GM19463 (cell line): Measurements from ENCODE around the gene IL6.
A peak's percentile ranks its signal among the peaks of the same experiment; 100 is the strongest.
"Not testable (repeated sequence)": the region's sequence is repeated elsewhere in the genome, so short reads cannot be mapped to it uniquely, and the experiment has no call there.

Experiments
- ATAC-seq: cut with Tn5 transposase; IDR thresholded peaks from one replicate; pipeline ENCODE4 v1.9.1; 2021; ENCODE audit warnings: mild to moderate bottlenecking, moderate library complexity; ENCODE audit not compliant: unreplicated experiment

Gene IL6

DNA sequence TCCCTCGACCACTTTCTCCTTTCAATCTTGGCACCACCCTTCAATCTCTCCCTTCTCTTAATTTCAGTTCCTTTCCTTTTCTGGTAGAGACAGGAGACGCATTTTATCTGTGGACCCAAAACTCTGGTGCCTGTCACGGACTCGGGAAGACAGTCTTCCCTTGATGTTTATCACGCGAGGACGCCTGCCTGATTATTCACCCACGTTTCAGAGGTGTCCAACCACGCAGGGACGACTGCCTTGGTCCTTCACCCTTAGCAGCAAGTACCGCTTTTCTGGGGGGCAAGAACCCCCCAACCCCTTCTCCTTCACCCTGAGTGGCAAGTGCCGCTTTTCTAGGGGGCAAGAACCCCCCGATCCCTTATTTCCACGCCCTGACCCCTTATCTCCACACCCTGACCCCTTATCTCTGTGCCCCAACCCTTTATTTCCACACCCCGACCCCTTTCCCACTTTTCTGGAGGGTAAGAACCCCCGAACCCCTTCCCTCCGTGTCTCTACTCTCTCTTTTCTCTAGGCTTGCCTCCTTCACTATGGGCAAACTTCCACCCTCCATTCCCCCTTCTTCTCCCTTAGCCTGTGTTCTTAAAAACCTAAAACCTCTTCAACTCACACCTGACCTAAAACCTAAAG lies 22.9 kb upstream of the IL6 start:
- not testable (repeated sequence) for ATAC-seq

DNA sequence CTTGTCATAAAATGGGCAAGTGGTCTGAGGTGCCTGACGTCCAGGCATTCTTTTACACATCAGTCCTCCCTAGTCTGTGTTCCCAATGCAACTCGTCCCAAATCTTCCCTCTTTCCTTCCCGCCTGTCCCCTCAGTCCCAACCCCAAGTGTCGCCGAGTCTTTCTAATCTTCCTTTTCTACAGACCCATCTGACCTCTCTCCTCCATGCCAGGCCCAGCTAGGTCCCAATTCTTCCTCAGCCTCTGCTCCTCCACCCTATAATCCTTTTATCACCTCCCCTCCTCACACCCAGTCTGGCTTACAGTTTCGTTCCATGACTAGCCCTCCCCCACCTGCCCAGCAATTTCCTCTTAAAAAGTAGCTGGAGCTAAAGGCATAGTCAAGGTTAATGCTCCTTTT lies 22.3 kb upstream of the IL6 start:
- not testable (repeated sequence) for ATAC-seq

DNA sequence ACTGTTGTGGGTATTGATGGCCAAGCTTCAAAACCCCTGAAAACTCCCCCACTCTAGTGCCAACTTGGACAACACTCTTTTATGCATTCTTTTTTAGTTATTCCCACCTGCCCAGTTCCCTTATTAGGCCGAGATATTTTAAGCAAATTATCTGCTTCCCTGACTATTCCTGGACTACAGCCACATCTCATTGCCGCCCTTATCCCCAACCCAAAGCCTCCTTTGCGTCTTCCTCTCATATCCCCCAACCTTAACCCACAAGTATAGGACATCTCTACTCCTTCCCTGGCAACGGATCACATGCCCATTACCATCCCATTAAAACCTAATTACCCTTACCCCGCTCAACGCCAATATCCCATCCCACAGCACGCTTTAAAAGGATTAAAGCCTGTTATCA lies 21.1 kb upstream of the IL6 start:
- not testable (repeated sequence) for ATAC-seq

DNA sequence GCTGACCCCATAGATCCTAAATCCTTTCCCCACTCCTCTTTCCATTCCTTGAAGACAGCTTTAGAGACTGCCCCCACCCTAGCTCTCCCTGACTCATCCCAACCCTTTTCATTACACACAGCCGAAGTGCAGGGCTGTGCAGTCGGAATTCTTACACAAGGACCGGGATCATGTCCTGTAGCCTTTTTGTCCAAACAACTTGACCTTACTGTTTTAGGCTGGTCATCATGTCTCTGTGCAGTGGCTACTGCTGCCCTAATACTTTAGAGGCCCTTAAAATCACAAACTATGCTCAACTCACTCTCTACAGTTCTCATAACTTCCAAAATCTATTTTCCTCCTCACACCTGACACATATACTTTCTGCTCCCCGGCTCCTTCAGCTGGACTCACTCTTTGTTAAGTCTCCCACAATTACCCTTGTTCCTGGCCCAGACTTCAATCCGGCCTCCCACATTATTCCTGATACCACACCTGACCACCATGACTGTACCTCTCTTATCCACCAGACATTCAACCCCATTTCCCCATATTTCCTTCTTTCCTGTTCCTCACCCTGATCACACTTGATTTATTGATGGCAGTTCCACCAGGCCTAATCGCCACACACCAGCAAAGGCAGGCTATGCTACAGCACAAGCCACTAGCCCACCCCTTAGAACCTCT lies 19.8 kb upstream of the IL6 start:
- ATAC-seq, result not testable (repeated sequence)

DNA sequence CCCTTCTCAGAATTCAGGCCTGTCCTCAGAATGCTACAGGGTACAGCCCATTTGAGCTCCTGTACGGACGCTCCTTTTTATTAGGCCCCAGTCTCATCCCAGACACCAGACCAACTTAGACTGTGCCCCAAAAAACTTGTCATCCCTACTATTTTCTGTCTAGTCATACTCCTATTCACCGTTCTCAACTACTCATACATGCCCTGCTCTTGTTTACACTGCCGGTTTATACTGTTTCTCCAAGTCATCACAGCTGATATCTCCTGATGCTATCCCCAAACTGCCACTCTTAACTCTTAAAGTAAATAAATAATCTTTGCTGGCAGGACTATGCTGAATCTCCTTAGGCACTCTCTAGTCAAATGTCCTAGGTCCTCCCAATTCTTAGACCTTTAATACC lies 18.8 kb upstream of the IL6 start:
- ATAC-seq, result not testable (repeated sequence)

DNA sequence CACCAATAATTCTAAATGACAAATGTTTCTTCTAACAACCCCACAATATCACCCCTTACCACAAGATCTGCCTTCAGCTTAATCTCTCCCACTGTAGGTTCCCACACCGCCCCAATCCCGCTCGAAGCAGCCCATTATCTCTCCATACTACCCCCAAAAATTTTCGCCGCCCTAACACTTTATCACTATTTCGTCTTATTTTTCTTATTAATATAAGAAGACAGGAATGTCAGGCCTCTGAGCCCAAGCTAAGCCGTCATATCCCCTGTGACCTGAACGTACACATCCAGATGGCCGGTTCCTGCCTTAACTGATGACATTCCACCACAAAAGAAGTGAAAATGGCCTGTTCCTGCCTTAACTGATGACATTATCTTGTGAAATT lies 18.3 kb upstream of the IL6 start:
- not testable (repeated sequence) for ATAC-seq

DNA sequence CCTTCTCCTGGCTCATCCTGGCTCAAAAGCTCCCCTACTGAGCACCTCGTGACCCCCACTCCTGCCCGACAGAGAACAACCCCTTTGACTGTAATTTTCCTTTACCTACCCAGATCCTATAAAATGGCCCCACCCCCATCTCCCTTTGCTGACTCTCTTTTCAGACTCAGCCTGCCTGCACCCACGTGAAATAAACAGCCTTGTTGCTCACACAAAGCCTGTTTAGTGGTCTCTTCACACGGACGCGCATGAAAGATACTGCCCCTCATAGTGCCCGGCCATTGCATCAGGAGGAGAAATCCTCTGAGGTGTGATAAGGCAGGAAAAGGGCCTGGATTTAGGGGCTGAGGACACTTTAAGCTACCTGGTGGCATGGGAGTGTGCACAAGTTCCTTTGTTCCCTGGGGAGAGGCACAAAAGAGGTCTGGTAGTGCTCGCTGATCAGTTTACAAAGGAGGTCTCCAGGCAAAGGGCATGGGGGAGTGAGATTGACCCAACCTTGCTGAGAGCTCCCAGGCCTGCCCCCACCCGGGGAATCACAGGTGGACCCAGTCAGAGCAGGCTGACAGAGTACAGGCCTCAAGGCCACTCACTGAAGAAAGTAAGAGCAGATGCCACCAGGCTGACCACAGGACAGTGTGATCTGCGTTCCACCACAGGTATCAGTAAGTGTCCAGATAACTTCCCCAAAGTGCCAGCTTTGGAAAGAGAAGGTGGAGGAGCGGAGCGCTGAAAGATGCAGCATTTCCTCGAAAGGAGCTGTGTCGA lies 17.8 kb upstream of the IL6 start:
- peak; percentile 58 for ATAC-seq

DNA sequence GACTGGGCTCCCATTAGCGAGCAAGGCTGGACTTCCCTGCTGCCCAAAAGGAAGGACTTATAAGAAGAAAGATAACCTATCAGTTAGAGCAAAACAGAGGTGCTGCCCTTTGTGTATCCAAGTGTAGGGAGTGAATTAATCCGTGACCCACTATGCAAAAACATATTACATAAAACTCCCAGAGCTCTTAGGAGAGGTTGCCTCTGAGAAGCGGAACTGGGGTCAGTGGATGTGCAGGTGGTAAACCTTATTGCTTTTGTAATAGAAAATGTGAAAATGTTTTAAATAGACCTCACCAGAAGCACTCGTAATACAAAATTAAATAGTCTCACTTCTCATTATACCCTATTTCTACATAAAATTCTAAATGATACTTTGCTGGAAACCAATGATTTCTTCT lies 17.1 kb upstream of the IL6 start:
- peak; percentile 57 for ATAC-seq

DNA sequence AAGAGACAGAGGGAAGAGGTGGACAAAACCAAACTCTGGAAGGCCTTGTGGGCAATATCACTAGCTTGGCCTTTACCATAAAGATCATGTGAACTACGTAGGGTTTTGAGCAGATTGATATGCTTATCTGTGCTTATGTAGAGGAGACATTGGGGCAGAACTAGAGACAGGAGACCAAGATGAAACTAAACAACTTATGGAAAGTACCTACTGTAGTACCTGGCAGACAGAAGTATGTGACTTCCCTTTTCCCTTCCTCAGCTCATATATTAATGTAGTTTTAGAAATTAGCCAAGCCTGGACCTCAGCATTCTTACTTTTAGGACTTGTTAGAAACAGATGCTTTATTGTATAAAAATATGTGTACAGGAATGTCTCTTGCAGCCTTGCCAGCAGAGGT lies 14.0 kb upstream of the IL6 start:
- ATAC-seq, result peak; percentile 55

DNA sequence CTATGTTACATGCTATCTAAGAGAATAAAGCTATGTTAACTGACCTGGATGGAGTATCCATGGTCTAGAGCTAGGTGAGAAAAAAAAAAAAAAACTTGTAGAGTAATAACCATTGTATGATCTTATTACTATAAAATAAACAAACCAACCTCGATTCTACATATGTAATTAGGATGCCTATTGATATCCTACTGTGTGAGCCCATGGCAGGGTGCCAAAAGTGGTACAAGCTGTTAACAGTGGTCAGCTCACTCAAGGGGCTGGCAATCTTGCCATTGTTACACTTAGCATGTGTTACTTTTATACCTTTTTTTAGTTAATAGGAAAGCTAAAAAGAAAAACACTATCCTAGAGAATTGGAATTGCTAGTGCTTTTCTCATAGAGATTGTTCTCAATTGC lies 13.5 kb upstream of the IL6 start:
- no peak for ATAC-seq

DNA sequence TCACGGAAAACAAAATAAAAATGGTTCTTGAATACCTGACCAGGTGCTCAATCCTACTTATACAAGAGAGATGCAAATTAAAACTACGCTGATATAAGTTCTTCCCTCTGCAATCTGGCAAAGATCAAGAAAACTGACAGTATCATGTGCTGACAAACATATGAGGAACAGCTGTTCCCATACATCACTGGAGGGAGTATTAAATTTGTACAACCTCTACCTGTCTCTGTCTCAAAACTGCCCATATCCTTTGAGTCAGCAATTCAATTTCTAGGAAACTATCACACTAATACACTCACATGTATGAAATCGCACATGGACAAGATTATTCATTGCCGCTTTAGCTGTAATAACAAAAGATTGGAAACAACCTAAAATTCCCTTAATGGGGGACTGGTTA lies 11.0 kb upstream of the IL6 start:
- ATAC-seq, result no peak

DNA sequence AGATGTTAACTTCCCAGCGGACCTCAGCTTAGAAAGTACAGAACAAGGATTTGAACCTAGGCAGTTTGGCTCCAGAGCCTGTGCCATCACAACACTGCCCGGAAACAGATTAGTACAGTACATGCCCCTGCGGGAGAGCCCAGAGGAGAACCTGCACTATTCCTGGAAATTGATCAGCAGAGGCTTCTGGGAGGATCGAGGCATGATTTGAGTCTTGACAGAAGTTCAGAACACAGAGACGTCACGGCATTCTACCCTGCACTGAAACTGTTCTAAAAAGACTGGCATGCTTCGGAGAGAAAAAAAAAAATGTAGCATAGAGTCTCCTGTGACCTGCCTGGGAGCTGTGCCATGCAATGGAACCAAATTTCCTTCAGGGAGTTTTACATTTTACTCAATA lies 9.2 kb upstream of the IL6 start:
- no peak for ATAC-seq

DNA sequence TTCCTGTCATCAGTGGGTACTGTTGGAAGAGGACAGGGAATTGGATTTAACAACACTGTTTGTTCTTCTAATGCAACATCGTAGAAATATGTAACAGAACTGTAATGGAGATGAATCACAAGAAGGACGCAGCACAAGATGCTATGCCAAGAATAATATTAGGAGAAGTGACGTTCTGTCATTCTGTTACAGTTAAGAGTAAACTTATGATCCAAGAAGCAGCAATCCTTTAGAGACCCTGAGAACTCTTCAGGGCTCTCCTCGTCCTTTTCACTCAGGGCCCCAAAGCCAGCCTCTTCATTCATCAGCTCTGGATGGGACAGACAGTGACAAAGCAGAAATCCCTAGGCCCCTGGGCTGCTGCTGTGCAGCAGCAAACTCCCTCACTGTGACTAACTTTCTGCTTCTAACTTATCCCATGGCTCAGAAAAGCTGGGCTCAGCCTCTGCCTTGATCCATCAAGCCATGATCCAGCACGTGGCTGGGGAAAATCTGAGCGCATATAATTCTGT lies 8.7 kb upstream of the IL6 start:
- ATAC-seq, result no peak

DNA sequence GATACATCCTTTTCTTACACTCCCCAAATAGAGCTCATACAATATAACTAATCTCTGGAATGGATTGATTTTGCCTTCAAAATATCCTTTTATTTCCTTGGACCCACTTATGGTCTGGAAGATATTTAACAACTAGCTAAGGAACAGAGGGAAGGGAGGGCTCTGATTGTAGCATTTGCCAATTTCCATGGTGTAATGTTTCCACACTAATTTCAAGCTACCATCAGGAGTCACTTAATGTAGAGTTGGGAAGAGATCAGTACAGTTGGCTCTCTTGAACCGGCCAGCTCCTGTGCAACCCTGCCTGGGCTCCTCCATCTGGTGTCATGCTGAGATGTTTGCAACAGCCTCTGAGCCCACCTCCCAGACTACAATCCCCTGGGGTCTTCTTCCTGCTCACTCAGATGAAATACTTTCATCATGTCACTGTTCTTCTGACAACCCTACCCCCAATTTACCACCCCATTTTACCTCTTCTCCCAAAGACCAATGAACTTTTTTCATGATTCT lies 8.0 kb upstream of the IL6 start:
- ATAC-seq, result no peak

DNA sequence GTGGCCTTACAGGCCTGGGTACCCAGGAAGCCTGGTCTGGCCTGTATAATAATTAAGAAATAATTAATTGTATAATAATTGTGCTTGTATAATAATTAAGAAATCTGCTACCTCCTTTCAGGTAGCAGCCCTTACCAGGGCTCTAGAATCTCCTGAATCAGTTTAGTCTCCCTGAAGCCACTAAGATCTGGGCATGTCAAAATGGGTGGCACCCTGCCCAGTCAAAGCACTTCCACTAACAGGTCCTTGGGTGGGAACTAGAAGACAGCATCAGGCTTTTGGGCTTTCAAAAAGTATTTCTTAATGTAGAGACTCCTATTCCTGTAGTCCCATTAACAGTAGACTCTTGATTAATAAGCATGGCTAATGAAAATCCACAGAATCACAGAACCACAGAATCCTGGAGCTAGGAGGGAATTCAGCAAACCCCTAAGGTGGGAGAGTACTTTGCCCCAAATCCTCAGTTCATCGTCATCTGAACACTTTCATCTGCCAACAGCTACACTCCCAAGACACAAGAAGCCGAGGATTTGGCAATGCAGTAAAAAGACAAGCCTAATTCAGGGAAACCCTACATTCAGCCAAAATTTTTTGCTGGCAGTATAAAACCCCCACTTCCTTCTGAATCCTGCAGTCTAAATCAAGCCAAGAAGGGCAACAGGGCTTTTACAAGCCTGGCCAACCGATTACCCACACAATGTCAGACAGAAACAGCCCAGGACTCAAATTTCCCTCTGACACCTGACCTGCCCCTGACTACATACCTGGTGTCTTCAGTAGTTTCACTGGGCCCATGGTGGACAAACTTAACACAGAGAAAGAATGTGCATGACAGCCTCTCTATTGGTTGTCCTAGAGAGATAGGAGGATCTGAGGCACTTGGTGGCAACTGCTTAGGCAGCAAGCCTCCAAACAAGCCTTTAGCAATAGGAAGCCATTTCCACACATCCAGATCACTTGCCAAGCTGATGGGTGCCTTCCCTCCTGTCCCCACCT lies 5.9 kb upstream of the IL6 start:
- ATAC-seq, result no peak

DNA sequence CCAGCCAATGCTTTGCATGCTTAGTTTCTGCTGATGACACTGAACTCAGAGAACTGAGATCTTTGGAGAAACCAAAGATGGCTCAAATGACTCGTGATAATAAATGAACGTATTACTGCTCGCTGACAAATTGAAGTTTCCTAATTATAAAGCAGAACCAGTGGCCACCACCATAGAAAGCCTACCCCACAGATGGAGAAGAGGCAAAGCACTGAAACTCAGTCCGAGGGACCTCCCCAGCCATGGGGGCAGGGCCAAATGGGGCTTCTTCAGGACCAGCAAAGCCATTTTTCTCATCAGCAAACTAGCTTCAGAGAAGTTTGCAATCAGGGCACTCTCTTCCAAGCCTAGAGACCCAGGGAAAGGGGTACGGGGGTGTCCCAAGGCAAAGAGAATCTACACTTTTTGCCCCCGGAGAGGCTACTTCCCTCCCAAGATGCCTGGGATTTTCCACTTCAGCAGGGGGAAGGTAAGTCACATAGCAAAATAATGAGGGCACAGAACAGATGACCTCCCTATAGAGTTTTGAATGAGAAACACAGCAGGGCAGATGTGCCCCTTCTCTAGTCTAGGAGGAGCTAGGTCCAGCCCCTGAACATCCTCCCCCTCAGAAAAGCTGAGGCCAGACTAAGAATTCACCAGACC lies 4.3 kb upstream of the IL6 start:
- ATAC-seq, result no peak

DNA sequence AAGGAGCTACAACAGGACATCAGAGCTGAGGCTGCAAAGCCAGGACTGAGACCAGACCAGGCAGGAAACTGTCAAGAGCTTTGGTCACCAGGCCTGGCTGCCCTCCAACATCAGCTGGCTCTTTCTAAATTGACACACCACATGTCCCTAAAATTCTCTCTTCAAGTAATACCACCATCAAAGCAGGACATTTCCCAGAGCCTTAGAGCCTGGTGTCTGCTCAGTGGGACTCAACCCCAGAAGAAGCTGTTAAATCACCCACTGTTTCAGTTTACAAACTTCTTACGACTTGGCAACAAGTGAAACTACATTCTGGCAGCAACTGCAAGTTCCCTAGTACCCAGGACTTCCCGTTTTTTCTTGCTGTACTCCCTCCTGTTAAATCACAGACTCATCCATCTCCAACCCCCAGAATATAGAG lies 3.8 kb upstream of the IL6 start:
- ATAC-seq, result no peak

DNA sequence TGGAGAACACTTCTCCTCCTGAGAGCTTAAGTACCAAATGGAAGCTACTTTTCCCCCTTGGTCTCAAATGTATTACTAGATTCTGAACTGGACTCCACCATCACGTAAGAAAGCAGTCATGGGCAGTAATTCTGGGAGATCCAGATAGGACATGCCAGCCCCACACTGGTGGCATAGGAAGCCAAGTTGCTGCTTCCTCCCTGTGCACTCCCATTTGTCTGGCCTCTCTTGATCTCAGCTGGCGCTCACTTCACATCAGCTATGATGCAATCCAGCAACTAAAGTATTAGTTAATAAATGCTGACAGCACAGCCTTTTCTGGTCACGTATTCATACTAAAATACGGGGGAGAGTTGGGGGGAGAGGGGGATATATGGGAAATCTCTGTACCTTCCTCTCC lies 3.4 kb upstream of the IL6 start:
- no peak for ATAC-seq

DNA sequence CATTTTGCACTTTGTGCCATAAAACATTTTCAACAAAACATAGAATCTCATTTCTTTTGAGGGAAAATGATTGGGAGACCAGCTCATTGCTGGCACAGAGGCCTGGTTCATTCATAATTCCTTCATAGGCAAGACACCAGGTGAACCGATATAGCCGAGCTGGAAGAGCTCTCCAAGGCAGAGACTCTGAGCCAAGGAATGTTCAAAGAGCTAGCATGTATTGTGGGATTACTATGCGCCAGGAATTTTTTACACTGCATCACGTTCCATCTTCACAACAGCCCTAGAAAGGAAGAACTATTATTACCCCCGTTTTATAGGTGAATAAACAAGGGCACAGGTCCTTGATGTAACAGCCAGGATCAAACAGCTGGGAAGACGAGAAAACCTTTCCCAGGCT lies 2.1 kb upstream of the IL6 start:
- ATAC-seq, result no peak

DNA sequence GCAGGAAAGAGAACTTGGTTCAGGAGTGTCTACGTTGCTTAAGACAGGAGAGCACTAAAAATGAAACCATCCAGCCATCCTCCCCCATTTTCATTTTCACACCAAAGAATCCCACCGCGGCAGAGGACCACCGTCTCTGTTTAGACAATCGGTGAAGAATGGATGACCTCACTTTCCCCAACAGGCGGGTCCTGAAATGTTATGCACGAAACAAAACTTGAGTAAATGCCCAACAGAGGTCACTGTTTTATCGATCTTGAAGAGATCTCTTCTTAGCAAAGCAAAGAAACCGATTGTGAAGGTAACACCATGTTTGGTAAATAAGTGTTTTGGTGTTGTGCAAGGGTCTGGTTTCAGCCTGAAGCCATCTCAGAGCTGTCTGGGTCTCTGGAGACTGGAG lies 1.4 kb upstream of the IL6 start:
- no peak for ATAC-seq
